HUES6 (cell line): ENCODE measurements around the gene BOD1L2.

ENCODE experiments used
- H3K27ac ChIP-seq: 2 replicates; pipeline ENCODE4 v1.7.0; 2013; ENCODE audit warnings: low read depth, mild to moderate bottlenecking, low read length, inconsistent platforms
- H3K27me3 ChIP-seq: 2 replicates; pipeline ENCODE4 v1.6.1; 2013; ENCODE audit warnings: low read length; ENCODE audit not compliant: control insufficient read depth, insufficient read depth
- H3K36me3 ChIP-seq: 2 replicates; pipeline ENCODE4 v1.6.1; 2013; ENCODE audit warnings: low read length; ENCODE audit not compliant: control insufficient read depth, insufficient read depth
- H3K4me1 ChIP-seq: 2 replicates; pipeline ENCODE4 v1.6.1; 2013; ENCODE audit warnings: low read length; ENCODE audit not compliant: control insufficient read depth, insufficient read depth
- H3K4me3 ChIP-seq: 2 replicates; pipeline ENCODE4 v1.5.1; 2013; ENCODE audit warnings: low read depth, low read length
- H3K9ac ChIP-seq: one replicate; pipeline ENCODE4 v1.6.1; 2013; ENCODE audit warnings: mild to moderate bottlenecking, low read length
- H3K9me3 ChIP-seq: 2 replicates; pipeline ENCODE4 v1.6.1; 2013; ENCODE audit warnings: low read depth, low read length; ENCODE audit not compliant: control insufficient read depth, insufficient read depth

Gene BOD1L2

GRCh38 chr18:57146956-57147636, at the start of gene BOD1L2:
BOD1L2 (plus strand) TSS chr18:57147087; CDS start chr18:57147313, 226 bp downstream.
- H3K4me3 ChIP-seq, result no peak within 1 kb of the TSS
- H3K36me3 ChIP-seq, result no peaks in the 10 kb centered on the region
- H3K4me1 ChIP-seq, result peaks cover 26% of the 10 kb centered on the region
- no peak within 1 kb of the TSS for H3K9ac ChIP-seq
- no peaks in the 10 kb centered on the region for H3K9me3 ChIP-seq
- no peak within 1 kb of the TSS for H3K27ac ChIP-seq
- H3K27me3 ChIP-seq, result no peaks in the 10 kb centered on the region

GRCh38 chr18:57107140-57107832, 39.6 kb upstream of the BOD1L2 start:
- H3K4me3 ChIP-seq, result no peak overlapping the region
- H3K9ac ChIP-seq, result no peak overlapping the region
- no peaks in the 10 kb centered on the region for H3K9me3 ChIP-seq
- H3K27ac ChIP-seq, result no peak overlapping the region
- H3K4me1 ChIP-seq, result no peaks in the 10 kb centered on the region
- H3K36me3 ChIP-seq, result no peaks in the 10 kb centered on the region
- H3K27me3 ChIP-seq, result no peaks in the 10 kb centered on the region

GRCh38 chr18:57110290-57110689, 36.6 kb upstream of the BOD1L2 start:
- no peak overlapping the region for H3K9ac ChIP-seq
- H3K4me1 ChIP-seq, result no peaks in the 10 kb centered on the region
- no peaks in the 10 kb centered on the region for H3K36me3 ChIP-seq
- H3K27ac ChIP-seq, result no peak overlapping the region
- no peaks in the 10 kb centered on the region for H3K9me3 ChIP-seq
- no peak overlapping the region for H3K4me3 ChIP-seq
- H3K27me3 ChIP-seq, result no peaks in the 10 kb centered on the region

- no peaks in the 10 kb centered on the region for H3K9me3 ChIP-seq
- no peak overlapping the region for H3K4me3 ChIP-seq
- H3K36me3 ChIP-seq, result no peaks in the 10 kb centered on the region
- no peaks in the 10 kb centered on the region for H3K27me3 ChIP-seq
- no peaks in the 10 kb centered on the region for H3K4me1 ChIP-seq
- H3K9ac ChIP-seq, result no peak overlapping the region
- H3K27ac ChIP-seq, result no peak overlapping the region
Observed at GRCh38 chr18:57113799-57114420, 33.0 kb upstream of the BOD1L2 start.

- H3K36me3 ChIP-seq, result no peaks in the 10 kb centered on the region
- H3K27ac ChIP-seq, result no peak overlapping the region
- no peaks in the 10 kb centered on the region for H3K27me3 ChIP-seq
- H3K9me3 ChIP-seq, result no peaks in the 10 kb centered on the region
- H3K9ac ChIP-seq, result no peak overlapping the region
- no peak overlapping the region for H3K4me3 ChIP-seq
- peaks cover 4% of the 10 kb centered on the region; the same call in 1 of the 2 replicates for H3K4me1 ChIP-seq
Observed at GRCh38 chr18:57116598-57117132, 30.2 kb upstream of the BOD1L2 start.

GRCh38 chr18:57121542-57122112, 25.3 kb upstream of the BOD1L2 start:
- Histone ChIP-seq H3K4me3 (peak overlapping the region; percentile 58), H3K27ac (no peak overlapping the region)

GRCh38 chr18:57122936-57123510, 23.9 kb upstream of the BOD1L2 start:
- Histone ChIP-seq H3K27me3 (peaks cover 2% of the 10 kb centered on the region; the same call in 1 of the 2 replicates), H3K27ac (no peak overlapping the region), H3K9ac (no peak overlapping the region), H3K4me1 (peaks cover 22% of the 10 kb centered on the region), H3K36me3 (no peaks in the 10 kb centered on the region), H3K4me3 (peak overlapping the region; percentile 5; the same call in 1 of the 2 replicates), H3K9me3 (no peaks in the 10 kb centered on the region)

More at GRCh38 chr18:57121542-57122112, 25.3 kb upstream of the BOD1L2 start:
- H3K4me1 ChIP-seq, result peaks cover 22% of the 10 kb centered on the region
- H3K9ac ChIP-seq, result peak overlapping the region; percentile 62
- H3K9me3 ChIP-seq, result no peaks in the 10 kb centered on the region
- no peaks in the 10 kb centered on the region; the same call in 1 of the 2 replicates for H3K27me3 ChIP-seq
- H3K36me3 ChIP-seq, result no peaks in the 10 kb centered on the region

GRCh38 chr18:57125627-57126026, 21.3 kb upstream of the BOD1L2 start:
- H3K36me3 ChIP-seq, result no peaks in the 10 kb centered on the region
- no peak overlapping the region for H3K9ac ChIP-seq
- H3K4me3 ChIP-seq, result no peak overlapping the region
- H3K27me3 ChIP-seq, result peaks cover 2% of the 10 kb centered on the region; the same call in 1 of the 2 replicates
- no peak overlapping the region for H3K27ac ChIP-seq
- H3K9me3 ChIP-seq, result no peaks in the 10 kb centered on the region
- H3K4me1 ChIP-seq, result peaks cover 22% of the 10 kb centered on the region

GRCh38 chr18:57128220-57128932, 18.5 kb upstream of the BOD1L2 start:
- Histone ChIP-seq H3K36me3 (no peaks in the 10 kb centered on the region), H3K4me1 (peaks cover 2% of the 10 kb centered on the region; the same call in 1 of the 2 replicates), H3K27ac (no peak overlapping the region), H3K4me3 (no peak overlapping the region), H3K9ac (no peak overlapping the region), H3K9me3 (no peaks in the 10 kb centered on the region), H3K27me3 (0 out of 2 replicates have a peak, but pooled peaks cover 2% of the 10 kb centered on the region)

- H3K9ac ChIP-seq, result no peak overlapping the region
- H3K4me1 ChIP-seq, result no peaks in the 10 kb centered on the region
- H3K4me3 ChIP-seq, result no peak overlapping the region
- no peaks in the 10 kb centered on the region for H3K36me3 ChIP-seq
- H3K27me3 ChIP-seq, result 0 out of 2 replicates have a peak, but pooled peaks cover 2% of the 10 kb centered on the region
- no peak overlapping the region for H3K27ac ChIP-seq
- no peaks in the 10 kb centered on the region for H3K9me3 ChIP-seq
Observed at GRCh38 chr18:57131101-57131500, 15.8 kb upstream of the BOD1L2 start.
